Right forelimb (tissue), 1 donor: Measurements from ENCODE around the gene MAPK1.
"Not testable (repeated sequence)": the region's sequence is repeated elsewhere in the genome, so short reads cannot be mapped to it uniquely, and the experiment has no call there.

Source experiments
- DNase-seq: peaks from one replicate; pipeline ENCODE4 v3.0.0-alpha.2; 2018

Gene MAPK1

GRCh38 chr22:21745948-21746347, 121.5 kb downstream of the MAPK1 start:
- DNase-seq = no peak

GRCh38 chr22:21744917-21745316, 122.5 kb downstream of the MAPK1 start:
- DNase-seq = not testable (repeated sequence)

GRCh38 chr22:21741790-21742189, 125.7 kb downstream of the MAPK1 start:
- DNase-seq = no peak

GRCh38 chr22:21741059-21741458, 126.4 kb downstream of the MAPK1 start:
- no peak for DNase-seq

- no peak for DNase-seq
Observed at GRCh38 chr22:21739828-21740377, 127.5 kb downstream of the MAPK1 start.

GRCh38 chr22:21738966-21739365, 128.5 kb downstream of the MAPK1 start:
- DNase-seq = no peak

- DNase-seq = no peak
Observed at GRCh38 chr22:21738081-21738480, 129.4 kb downstream of the MAPK1 start.

GRCh38 chr22:21736948-21737347, 130.5 kb downstream of the MAPK1 start:
- no peak for DNase-seq

- no peak for DNase-seq
Observed at GRCh38 chr22:21736084-21736642, 131.3 kb downstream of the MAPK1 start.

- DNase-seq = peak; percentile 99
Observed at GRCh38 chr22:21735200-21736083, 132.0 kb downstream of the MAPK1 start, which contains the start of gene YPEL1. YPEL1 (minus strand) TSS chr22:21735794; CDS start chr22:21710744, 25,050 bp downstream.

- no peak for DNase-seq
Observed at GRCh38 chr22:21734540-21735199, 132.8 kb downstream of the MAPK1 start.

- no peak for DNase-seq
Observed at GRCh38 chr22:21731503-21731902, 135.9 kb downstream of the MAPK1 start.

GRCh38 chr22:21730535-21731308, 136.7 kb downstream of the MAPK1 start:
- no peak for DNase-seq

- DNase-seq = not testable (repeated sequence)
Observed at GRCh38 chr22:21729184-21729583, 138.3 kb downstream of the MAPK1 start.

- no peak for DNase-seq
Observed at GRCh38 chr22:21728270-21728669, 139.2 kb downstream of the MAPK1 start.

GRCh38 chr22:21727768-21728167, 139.7 kb downstream of the MAPK1 start:
- no peak for DNase-seq

GRCh38 chr22:21727159-21727558, 140.3 kb downstream of the MAPK1 start:
- DNase-seq = no peak

GRCh38 chr22:21726650-21727049, 140.8 kb downstream of the MAPK1 start:
- no peak for DNase-seq

- DNase-seq = no peak
Observed at GRCh38 chr22:21725956-21726649, 141.3 kb downstream of the MAPK1 start.

GRCh38 chr22:21724496-21724895, 142.9 kb downstream of the MAPK1 start:
- not testable (repeated sequence) for DNase-seq

- DNase-seq = not testable (repeated sequence)
Observed at GRCh38 chr22:21721195-21721852, 146.1 kb downstream of the MAPK1 start.
